Rectal smooth muscle tissue (tissue), 1 donor: ENCODE measurements around the gene PRLHR.

Experiments used
- H3K27ac ChIP-seq: one replicate; pipeline ENCODE4 v1.7.0; 2013; ENCODE audit warnings: low read depth, low read length, inconsistent platforms
- H3K27me3 ChIP-seq: one replicate; pipeline ENCODE4 v1.7.0; 2013; ENCODE audit warnings: low read length; ENCODE audit not compliant: control insufficient read depth, insufficient read depth
- H3K36me3 ChIP-seq: one replicate; pipeline ENCODE4 v1.7.0; 2013; ENCODE audit warnings: low read length; ENCODE audit not compliant: control insufficient read depth, insufficient read depth
- H3K4me1 ChIP-seq: one replicate; pipeline ENCODE4 v1.7.0; 2013; ENCODE audit warnings: low read length; ENCODE audit not compliant: control insufficient read depth, insufficient read depth
- H3K4me3 ChIP-seq: one replicate; pipeline ENCODE4 v1.7.0; 2013; ENCODE audit warnings: low read length
- H3K9ac ChIP-seq: one replicate; pipeline ENCODE4 v1.7.0; 2013; ENCODE audit warnings: low read length

The PRLHR gene

GRCh38 chr10:118584181-118584954 lies 11.1 kb downstream of the PRLHR start:
- H3K27ac ChIP-seq = no peak overlapping the region
- H3K4me1 ChIP-seq = no peaks in the 10 kb centered on the region
- H3K36me3 ChIP-seq = no peaks in the 10 kb centered on the region
- no peaks in the 10 kb centered on the region for H3K27me3 ChIP-seq
- H3K4me3 ChIP-seq = no peak overlapping the region
- no peak overlapping the region for H3K9ac ChIP-seq

GRCh38 chr10:118583611-118584010 lies 11.8 kb downstream of the PRLHR start:
- Histone ChIP-seq H3K4me3 (no peak overlapping the region), H3K4me1 (no peaks in the 10 kb centered on the region), H3K36me3 (no peaks in the 10 kb centered on the region), H3K27ac (no peak overlapping the region), H3K9ac (no peak overlapping the region), H3K27me3 (no peaks in the 10 kb centered on the region)

- no peaks in the 10 kb centered on the region for H3K4me1 ChIP-seq
- H3K4me3 ChIP-seq = no peak overlapping the region
- H3K36me3 ChIP-seq = no peaks in the 10 kb centered on the region
- no peak overlapping the region for H3K27ac ChIP-seq
- H3K9ac ChIP-seq = no peak overlapping the region
- no peaks in the 10 kb centered on the region for H3K27me3 ChIP-seq
These were observed 12.9 kb downstream of the PRLHR start for GRCh38 chr10:118582511-118582910.

DNA sequence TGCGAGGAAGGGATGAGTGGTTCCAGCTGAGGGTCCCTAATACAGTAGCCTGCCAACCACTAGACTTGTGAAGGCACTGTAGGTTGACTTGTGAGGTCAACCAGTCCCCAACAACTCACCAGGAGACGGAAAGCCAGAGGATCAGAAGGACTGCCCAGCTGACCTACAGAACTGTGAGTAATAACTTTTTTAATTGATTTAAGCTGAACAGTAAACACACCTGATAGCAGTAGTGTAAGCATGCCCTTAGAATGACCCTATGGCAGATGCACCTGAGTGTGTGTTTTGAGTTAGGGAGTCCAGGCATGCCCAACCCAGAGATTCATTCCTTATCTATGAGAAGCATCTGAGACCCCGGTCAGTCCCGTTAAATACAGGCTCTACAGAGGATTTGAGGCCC lies 14.1 kb downstream of the PRLHR start:
- Histone ChIP-seq H3K9ac (no peak overlapping the region), H3K36me3 (no peaks in the 10 kb centered on the region), H3K27me3 (no peaks in the 10 kb centered on the region), H3K4me3 (no peak overlapping the region), H3K4me1 (no peaks in the 10 kb centered on the region), H3K27ac (no peak overlapping the region)

- Histone ChIP-seq H3K9ac (no peak overlapping the region), H3K27me3 (no peaks in the 10 kb centered on the region), H3K27ac (no peak overlapping the region), H3K4me3 (no peak overlapping the region), H3K36me3 (no peaks in the 10 kb centered on the region), H3K4me1 (no peaks in the 10 kb centered on the region)
These were observed 14.7 kb downstream of the PRLHR start for GRCh38 chr10:118580702-118581101.

- Histone ChIP-seq H3K27ac (no peak overlapping the region), H3K27me3 (no peaks in the 10 kb centered on the region), H3K9ac (no peak overlapping the region), H3K4me1 (peaks cover 11% of the 10 kb centered on the region), H3K4me3 (no peak overlapping the region), H3K36me3 (no peaks in the 10 kb centered on the region)
These were observed 21.9 kb downstream of the PRLHR start for GRCh38 chr10:118573512-118573911.

DNA sequence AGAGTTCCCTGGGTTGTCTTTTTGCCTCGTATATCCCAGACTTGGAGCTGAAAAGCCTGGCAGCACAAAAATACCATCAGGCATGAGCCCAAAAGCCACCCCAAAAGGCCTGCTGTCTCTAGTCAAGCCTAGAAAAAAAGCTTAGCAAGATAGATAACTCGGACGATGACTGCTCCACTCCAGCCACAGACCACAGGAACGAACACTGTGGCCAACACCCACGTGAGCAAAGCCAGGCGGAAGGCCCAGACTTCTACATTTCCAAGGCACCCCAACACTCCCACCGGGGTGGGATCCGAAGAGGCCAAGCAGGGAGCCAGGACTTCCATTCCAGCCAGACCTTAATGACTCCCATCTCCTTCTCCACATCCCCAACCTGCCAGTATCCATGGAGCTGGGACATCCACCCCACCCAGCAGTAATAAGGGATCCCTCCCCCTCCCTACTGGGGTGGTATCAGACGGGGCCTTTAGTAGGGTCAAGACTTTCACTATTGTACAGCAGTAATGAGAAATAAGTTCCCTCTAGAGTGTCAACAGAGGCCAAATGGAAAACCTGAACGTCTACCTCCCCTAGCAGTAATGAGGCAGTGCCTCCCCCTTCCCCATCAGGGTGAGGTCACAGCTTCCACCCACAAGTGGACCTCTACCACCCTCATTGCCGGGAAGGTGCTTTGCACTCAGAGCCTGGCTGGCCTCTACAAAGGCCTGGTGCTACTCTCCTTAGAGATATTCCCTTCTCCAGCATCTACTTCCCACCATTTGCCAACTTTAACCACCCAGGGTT lies 23.0 kb downstream of the PRLHR start:
- H3K4me1 ChIP-seq = peaks cover 13% of the 10 kb centered on the region
- no peaks in the 10 kb centered on the region for H3K27me3 ChIP-seq
- H3K27ac ChIP-seq = no peak overlapping the region
- H3K4me3 ChIP-seq = no peak overlapping the region
- H3K9ac ChIP-seq = no peak overlapping the region
- no peaks in the 10 kb centered on the region for H3K36me3 ChIP-seq

DNA sequence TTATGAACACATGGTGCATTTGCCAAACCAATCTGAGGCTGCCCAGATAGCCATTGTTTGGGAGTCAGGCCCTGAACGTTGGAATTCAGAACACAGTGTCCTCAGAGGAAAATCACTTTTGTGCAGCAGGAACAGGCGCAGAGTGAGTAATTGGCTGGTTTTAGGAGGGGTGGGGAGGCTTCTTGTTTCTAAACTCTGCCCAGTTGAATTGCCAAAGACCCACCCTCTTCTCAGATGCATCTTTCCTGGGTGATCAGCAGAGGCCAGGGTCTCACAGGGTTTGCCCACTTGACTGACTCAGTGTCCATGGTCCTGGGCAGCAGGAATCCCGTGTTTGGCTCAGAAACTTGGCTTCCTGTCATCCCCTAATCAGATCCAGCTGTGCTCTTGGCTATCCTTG lies 24.3 kb downstream of the PRLHR start:
- Histone ChIP-seq H3K27ac (peak overlapping the region; percentile 65), H3K36me3 (no peaks in the 10 kb centered on the region), H3K9ac (no peak overlapping the region), H3K4me3 (no peak overlapping the region), H3K4me1 (peaks cover 16% of the 10 kb centered on the region), H3K27me3 (no peaks in the 10 kb centered on the region)

GRCh38 chr10:118570591-118570990 lies 24.9 kb downstream of the PRLHR start:
- Histone ChIP-seq H3K9ac (no peak overlapping the region), H3K4me3 (no peak overlapping the region), H3K4me1 (peaks cover 16% of the 10 kb centered on the region), H3K27me3 (no peaks in the 10 kb centered on the region), H3K27ac (peak overlapping the region; percentile 65), H3K36me3 (no peaks in the 10 kb centered on the region)

- H3K27me3 ChIP-seq = no peaks in the 10 kb centered on the region
- no peak overlapping the region for H3K4me3 ChIP-seq
- no peak overlapping the region for H3K9ac ChIP-seq
- no peak overlapping the region for H3K27ac ChIP-seq
- H3K4me1 ChIP-seq = peaks cover 16% of the 10 kb centered on the region
- no peaks in the 10 kb centered on the region for H3K36me3 ChIP-seq
These were observed 25.6 kb downstream of the PRLHR start for GRCh38 chr10:118569882-118570252.

- peaks cover 16% of the 10 kb centered on the region for H3K4me1 ChIP-seq
- H3K36me3 ChIP-seq = no peaks in the 10 kb centered on the region
- H3K9ac ChIP-seq = no peak overlapping the region
- H3K27ac ChIP-seq = no peak overlapping the region
- H3K27me3 ChIP-seq = no peaks in the 10 kb centered on the region
- H3K4me3 ChIP-seq = no peak overlapping the region
These were observed 26.1 kb downstream of the PRLHR start for GRCh38 chr10:118569241-118569881.

DNA sequence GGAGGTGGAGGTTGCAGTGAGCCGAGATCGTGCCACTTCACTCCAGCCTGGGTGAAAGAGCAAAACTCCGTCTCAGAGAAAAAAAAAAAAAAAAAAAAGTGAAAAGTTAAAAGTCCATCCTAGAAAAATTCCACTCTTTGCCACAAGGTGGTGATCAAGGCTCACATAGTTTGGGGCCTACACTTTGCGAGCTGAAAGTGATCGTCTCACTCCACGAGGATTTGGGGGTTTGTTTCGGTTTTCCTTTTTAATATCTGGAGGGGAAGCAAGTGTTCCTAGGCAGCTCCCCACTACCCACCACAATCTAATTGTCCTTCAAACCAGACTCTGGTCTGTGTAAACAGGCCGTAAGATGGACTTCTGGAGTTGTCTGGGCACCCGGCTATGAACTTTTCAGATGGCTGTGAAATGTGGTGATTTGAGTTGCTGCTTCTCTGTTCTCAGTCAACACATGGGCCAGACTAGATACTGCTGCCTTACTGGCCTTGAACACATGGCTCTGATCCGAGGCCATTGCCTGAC lies 27.1 kb downstream of the PRLHR start:
- H3K9ac ChIP-seq = no peak overlapping the region
- H3K36me3 ChIP-seq = no peaks in the 10 kb centered on the region

More for the DNA sequence above, 27.1 kb downstream of the PRLHR start:
- peaks cover 16% of the 10 kb centered on the region for H3K4me1 ChIP-seq
- H3K27ac ChIP-seq = no peak overlapping the region
- H3K4me3 ChIP-seq = peak overlapping the region; percentile 46
- H3K27me3 ChIP-seq = no peaks in the 10 kb centered on the region
